Fibroblast of skin of left quadriceps (primary cell): Measurements from ENCODE around the gene TULP3.

Source experiments
- DNase-seq, 2 experiments: peaks; one replicate each; pipeline ENCODE4 v3.0.0-alpha.2; 2013; ENCODE audit warnings: low read depth in 2 of 2

TULP3 gene

DNA sequence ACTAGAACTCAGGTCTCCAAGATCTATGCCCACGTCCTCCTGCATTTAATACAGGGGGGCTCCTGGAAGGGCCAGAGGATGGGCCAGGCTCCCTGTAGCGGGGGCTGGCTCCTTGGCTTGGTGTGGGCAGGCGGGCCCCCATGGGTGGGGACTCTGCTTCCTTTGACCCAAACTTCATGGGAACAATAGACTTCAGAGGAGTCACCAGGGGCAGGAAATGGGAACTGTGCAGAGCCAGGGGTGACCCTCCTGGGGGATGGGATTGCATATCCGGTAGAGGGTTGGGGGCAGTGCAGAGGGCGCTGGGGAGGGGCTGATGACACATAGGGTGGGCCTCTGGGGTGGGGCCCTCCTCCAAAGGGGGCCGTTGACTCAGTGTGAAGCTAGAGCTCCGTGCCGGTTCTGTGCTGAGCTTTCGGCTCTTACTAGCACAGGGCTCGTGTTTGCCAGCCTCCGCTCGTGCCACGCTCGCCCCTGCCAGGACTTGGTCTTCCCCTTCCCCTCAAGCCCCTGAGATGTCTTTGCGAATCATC, 73.1 kb downstream of the TULP3 start:
- DNase-seq = no peak

- DNase-seq = no peak
Observed at GRCh38 chr12:2967651-2968050, 77.0 kb downstream of the TULP3 start.

DNA sequence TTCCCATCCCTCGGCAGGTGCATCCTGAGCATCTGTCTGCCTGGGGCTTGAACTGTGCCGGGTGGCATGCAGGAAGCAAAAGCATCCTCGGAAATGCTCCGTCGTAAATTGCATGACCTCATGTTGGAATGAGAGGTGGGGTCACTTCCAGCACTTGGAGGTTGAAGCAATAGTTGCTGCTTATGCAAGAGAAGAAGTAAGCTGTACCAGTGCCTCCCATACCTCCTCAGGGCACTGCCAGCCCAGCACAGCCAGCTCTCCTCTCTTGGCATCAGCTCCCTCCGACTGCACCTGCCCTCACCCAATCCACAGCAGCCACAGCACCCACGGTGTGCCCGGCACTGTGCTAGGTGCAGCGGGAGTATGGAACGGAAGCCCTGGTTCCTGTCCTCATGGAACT, 80.1 kb downstream of the TULP3 start:
- DNase-seq = no peak

GRCh38 chr12:2973566-2973965, 82.9 kb downstream of the TULP3 start:
- DNase-seq = no peak

DNA sequence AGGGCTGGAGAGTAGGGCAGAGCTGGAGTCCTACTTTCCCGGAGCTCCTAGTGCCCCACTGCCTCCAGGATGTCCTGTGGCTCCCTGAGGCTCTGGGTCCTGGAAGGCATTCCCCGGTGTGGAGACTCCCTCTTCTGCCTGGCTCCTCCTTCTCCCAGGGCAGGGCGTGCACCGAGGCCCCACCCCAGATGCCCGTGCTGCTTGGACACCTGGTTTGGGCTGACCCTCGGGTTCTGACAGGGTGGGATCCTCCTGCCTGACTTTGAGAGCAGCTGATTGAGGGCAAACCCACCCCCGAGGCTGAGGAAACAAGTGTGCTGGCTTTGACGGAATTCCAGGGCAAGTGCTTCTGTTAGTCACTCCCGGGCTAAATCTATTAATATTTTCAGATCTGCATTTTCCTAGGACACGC, 83.9 kb downstream of the TULP3 start:
- no peak for DNase-seq

GRCh38 chr12:2976581-2976996, 85.9 kb downstream of the TULP3 start:
- DNase-seq = no peak

GRCh38 chr12:2977776-2978175, 87.1 kb downstream of the TULP3 start:
- no peak for DNase-seq

GRCh38 chr12:2979806-2980205, 89.1 kb downstream of the TULP3 start:
- no peak for DNase-seq

GRCh38 chr12:2980630-2981029, 89.9 kb downstream of the TULP3 start:
- no peak for DNase-seq

DNA sequence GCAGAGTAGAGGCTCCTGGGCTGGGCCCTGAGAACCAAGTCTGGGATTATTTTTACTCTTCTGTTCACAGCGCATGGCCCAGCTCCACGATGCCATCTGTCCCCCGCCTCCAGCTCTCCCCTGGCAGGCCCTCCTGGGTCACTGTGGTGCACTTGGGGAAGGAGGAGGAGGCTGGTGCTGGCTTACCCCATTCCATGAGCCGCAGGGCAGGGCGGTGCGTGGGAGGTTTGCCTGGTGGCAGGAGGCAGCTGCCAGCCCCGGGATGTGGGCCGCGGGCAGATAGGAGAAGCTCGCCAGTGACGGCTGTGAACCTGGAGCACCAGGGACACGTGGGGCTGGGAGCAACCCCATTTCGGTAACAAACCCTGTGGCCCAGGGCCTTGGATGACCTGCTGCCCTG, 91.7 kb downstream of the TULP3 start:
- DNase-seq = no peak

- no peak for DNase-seq
Observed at GRCh38 chr12:2984249-2984648, 93.6 kb downstream of the TULP3 start.

DNA sequence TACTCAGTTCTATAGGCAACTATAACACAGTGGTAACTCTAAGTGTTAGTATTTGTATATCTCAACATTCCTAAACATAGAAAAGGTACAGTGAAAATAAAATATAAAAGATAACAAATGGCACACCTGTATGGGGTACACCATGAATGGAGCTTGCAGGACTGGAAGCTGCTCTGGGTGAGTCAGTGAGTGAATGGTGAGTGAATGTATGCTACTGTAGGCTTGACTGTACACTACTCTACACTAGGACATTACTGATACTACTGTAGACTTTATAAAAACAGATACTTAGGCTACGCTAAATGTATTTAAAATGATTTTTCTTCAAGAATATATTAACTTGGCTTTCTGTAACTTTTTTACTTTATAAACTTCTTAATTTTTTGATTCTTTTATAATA, 94.0 kb downstream of the TULP3 start:
- no peak for DNase-seq

DNA sequence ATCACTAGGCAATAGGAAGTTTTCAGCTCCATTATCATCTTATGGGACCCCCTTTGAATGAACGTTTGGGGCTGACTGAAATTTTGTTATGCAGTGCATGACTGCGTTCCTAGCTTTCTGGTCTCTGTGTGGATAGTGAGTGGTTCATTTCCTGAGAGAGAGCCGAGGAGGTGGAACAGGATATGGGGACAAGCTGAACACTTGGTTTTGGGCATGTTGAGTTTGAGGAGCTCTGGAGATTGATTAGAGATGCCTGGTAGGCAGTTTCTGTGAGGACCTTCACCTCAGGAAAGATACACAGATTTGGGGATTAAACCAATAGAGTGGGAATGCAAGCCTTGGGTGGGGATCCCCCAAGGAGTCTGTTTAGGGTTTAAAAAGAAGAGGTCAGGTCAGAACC, 96.2 kb downstream of the TULP3 start:
- no peak for DNase-seq

DNA sequence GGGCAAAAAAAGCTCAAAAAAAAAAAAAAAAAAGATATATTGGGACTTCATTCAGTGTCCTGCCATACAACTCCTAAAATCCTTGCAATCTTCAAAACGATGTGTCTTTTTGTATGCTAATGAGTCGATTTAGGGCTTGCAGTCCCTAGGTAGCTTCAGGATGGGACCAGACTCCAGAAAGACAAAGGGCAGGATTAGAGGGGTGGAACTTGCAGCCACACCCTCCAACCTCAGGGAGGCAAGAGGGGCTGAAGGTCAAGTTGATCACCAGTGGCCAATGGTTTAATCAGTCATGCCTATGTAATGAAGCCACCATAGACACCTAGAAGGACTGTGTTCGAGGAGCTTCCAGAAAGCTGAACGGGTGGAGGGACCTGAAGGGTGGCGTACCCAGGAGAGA, 97.8 kb downstream of the TULP3 start:
- DNase-seq = no peak
